Umbilical cord (tissue), 2 donors: ENCODE data around the gene INSRR. TPM values are rescaled to one million over a fixed set of nuclear protein-coding genes. Genes with fewer than 3 reads are reported as not detected.

Source experiments
- DNase-seq: peaks from one replicate; pipeline ENCODE4 v3.0.0-alpha.2; 2015; ENCODE audit warnings: low spot score
- total RNA-seq: library from RNA; depleted of rRNA; stranded (reverse); fragments of >200 nt; gene quantifications from one replicate; pipeline ENCODE4 v1.2.3, GENCODE V29; 2014; ENCODE audit warnings: low replicate concordance; ENCODE audit not compliant: insufficient read depth

Gene INSRR
- total RNA-seq, 1 donor from 2014 or later = not detected

GRCh38 chr1:156806512-156807440 lies 52.1 kb downstream of the INSRR start:
- no peak for DNase-seq

- DNase-seq = peak; percentile 92
Observed at GRCh38 chr1:156805766-156806511, 53.0 kb downstream of the INSRR start.

- peak; percentile 65 for DNase-seq
Observed at GRCh38 chr1:156804572-156805243, 54.2 kb downstream of the INSRR start.

GRCh38 chr1:156804026-156804425 lies 54.9 kb downstream of the INSRR start:
- DNase-seq = no peak

- no peak for DNase-seq
Observed at GRCh38 chr1:156803086-156803851, 55.6 kb downstream of the INSRR start.

- peak; percentile 56 for DNase-seq
Observed at GRCh38 chr1:156802421-156802935, 56.4 kb downstream of the INSRR start.

- DNase-seq = peak; percentile 83
Observed at GRCh38 chr1:156801409-156802121, 57.4 kb downstream of the INSRR start.

GRCh38 chr1:156797212-156797871 lies 61.6 kb downstream of the INSRR start:
- DNase-seq = peak; percentile 67

GRCh38 chr1:156796340-156797097 lies 62.4 kb downstream of the INSRR start:
- no peak for DNase-seq

GRCh38 chr1:156795787-156796186 lies 63.1 kb downstream of the INSRR start:
- DNase-seq = no peak

GRCh38 chr1:156795374-156795733 lies 63.6 kb downstream of the INSRR start:
- DNase-seq = no peak

GRCh38 chr1:156794506-156795373 lies 64.2 kb downstream of the INSRR start:
- no peak for DNase-seq

Other genes starting within 250 kb of the INSRR start
- not detected for gene HAPLN2, start 239.7 kb downstream of the INSRR start, total RNA-seq
- gene BCAN, start 217.0 kb downstream of the INSRR start, total RNA-seq = 9.1 TPM
- gene NES, start 181.7 kb downstream of the INSRR start, total RNA-seq = 19.0 TPM
- gene CRABP2, start 153.5 kb downstream of the INSRR start, total RNA-seq = 46.7 TPM
- gene METTL25B, start 130.6 kb downstream of the INSRR start, total RNA-seq = 9.6 TPM
- 3.9 TPM for gene ISG20L2, start 130.4 kb downstream of the INSRR start, total RNA-seq
- gene MRPL24, start 118.0 kb downstream of the INSRR start, total RNA-seq = 36.4 TPM
- gene HDGF, start 107.4 kb downstream of the INSRR start, total RNA-seq = 69.8 TPM
- 21.4 TPM for gene PRCC, start 91.6 kb downstream of the INSRR start, total RNA-seq
- gene SH2D2A, start 42.3 kb downstream of the INSRR start, total RNA-seq = 0.48 TPM
- not detected for gene NTRK1, start 1.7 kb upstream of the INSRR start, total RNA-seq
- gene PEAR1, start 34.6 kb upstream of the INSRR start, total RNA-seq = 1.9 TPM
- gene LRRC71, start 61.5 kb upstream of the INSRR start, total RNA-seq = not detected
- 18.5 TPM for gene ARHGEF11, start 186.6 kb upstream of the INSRR start, total RNA-seq
- gene ETV3L, start 240.7 kb upstream of the INSRR start, total RNA-seq = not detected